Raji (cell line): ENCODE measurements around the gene SGCD.

ENCODE experiments used
- POLR2A ChIP-seq: IDR thresholded peaks from 2 replicates; pipeline ENCODE4 v1.6.1; 2011; ENCODE audit warnings: low read depth, low read length, control low read depth; ENCODE audit not compliant: insufficient read depth

SGCD gene

DNA sequence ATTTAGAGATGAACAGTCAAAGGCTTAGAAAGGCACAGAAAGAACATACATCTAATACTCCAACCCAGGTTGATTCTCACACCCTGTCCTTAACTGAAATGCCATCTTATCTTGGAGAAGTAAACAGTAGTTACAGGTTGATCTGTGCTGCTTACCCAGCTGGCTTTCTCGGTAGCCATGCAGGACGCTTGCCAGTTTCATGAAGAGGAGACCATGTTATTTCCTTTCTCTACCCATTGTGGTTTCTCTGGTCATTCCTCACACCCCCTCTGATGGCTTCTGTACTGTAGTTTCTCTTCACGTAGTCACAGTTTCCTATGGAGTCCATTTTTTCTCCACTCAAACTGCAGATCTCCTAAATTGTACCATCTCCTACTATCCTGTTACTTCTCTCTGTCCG lies 206.0 kb downstream of the SGCD start:
- no peak for TF ChIP-seq POLR2A

DNA sequence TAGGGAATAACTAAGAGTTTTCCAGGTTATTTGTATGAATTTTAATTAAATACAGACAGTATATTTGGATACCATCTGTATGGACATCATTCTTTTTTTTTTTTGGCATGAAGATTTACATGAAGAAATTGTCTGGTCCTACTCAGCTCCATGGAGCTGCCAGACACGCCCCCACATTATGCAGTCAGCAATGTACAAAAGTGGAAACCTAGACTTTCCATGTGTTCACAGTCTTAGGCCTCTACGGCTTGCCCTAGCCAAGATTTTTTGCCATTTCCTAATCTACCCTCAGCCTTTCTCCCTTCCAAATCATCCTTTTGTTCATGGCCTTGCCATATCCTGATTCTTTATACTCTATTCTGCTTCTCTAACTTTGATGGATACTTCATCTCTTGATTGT lies 207.1 kb downstream of the SGCD start:
- no peak for TF ChIP-seq POLR2A

DNA sequence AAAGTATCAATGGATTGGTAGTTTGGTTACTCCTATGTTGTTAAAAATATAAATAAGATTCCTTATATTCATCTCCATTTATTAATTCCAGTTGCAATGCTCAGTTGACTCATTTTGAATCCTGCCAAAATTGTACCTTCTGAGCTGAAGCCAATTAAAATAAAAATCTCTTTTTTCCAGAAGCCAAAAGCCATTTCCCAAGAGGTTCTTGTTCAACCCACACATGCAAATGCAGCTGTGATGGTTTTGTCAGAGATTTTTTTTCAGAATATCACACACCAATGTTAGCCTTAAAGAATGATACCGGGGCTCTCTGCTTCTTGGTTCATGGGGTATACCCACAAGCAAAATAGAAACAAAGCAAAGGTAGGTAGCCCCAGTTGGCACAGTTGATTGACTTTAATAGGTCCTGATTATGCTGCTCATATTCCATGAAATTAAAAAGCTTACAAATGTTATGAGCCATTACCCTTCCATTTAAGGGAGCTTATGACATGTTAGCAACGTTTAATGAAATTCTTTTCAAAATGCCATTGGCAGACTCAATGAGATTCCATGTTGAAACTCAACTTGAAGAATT lies 208.0 kb downstream of the SGCD start:
- no peak for TF ChIP-seq POLR2A

DNA sequence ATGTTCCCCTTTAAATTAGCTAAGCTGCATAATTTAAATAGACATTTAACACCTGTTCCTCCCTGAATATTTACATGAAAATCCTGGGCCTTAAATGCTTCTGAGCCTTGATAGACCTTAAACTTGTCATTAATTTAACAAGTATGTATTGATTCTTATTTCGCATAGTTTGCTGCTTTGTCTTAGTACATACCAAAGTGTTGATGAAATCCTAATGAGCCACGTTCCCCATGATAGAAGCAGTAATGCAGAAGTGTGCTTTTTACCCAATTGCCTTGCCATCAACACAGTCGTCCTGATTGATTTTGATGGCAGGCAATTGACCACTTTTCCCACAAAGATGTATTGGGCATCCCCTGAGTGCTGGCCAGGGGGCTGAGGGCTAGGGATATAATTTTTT lies 213.5 kb downstream of the SGCD start:
- TF ChIP-seq POLR2A, result no peak

DNA sequence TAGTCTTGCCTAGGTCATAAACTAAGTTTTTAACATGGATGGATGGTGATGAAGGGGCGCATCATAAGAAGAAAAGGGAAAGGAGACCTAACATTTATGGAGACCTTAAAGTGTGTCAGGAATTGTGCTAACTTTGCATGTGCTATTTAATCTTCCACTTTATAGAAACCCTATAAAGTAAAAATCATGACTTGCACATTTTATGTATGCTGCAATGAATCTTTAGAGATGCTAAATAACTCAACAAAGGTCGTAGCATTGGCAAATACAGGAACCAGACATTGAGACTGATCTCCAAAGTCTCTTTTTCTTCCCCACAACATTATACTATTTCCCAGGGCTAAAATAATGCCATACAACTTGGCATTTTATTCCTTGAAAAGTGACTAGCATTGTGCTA lies 214.6 kb downstream of the SGCD start:
- TF ChIP-seq POLR2A, result no peak

DNA sequence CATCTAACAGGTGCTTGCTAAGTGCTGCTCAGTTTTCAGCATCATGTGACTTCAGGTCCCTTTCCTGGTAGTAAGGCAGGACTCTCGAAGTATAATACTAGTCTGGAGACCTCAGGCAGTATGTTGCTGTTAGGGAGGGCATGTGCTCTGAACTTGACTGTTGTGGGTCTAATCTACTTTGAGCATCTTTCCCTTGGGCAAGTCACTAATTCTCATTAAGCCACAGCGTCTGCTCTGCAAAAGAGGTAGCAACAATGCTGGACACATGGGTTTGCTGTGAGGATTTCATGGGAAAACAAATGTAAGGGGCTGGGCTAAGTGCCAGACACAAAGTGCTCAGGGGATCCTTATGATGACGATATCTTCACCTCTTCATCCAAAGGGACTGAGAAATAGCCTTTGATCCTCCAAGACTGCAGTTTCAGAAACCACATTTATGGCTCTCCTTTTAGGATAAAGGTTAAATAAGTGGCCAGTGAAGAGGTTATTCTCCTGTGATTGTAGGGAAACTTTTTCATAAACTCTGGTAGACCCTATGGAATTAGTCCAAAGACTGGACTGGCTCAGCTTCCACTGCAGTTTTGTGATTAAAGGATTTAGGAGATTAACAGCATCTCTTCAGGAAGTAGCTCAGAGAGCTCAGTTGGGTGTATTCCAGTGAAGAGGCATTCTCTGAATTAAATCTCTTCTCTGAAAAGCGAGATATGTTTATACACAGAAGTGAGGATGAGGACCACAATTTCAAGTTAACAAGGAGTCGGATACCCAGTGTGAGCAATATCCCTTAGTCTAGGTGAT lies 216.6 kb downstream of the SGCD start:
- TF ChIP-seq POLR2A, result no peak

DNA sequence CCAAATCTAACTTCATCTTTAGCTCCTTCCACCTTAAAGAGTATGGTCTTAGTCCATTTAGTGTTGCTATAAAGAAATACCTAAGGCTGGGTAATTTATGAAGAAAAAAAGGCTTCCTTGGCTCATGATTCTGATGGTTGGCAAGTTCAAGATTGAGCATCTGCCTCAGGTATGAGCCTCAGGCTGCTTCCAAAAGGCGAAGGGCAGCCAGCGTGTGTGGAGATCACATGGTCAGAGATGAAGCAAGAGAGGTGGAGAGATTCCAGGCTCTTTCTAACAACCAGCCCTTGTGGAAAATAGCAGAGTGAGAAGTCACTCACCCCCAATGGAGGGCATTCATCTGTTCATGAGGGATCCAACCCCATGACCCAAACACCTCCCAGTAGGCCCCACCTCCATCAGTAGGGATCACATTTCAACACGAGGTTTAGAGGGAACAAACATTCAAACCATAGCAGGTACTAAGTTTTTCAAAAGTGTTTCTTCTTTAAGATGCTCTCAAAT lies 225.9 kb downstream of the SGCD start:
- TF ChIP-seq POLR2A, result no peak

DNA sequence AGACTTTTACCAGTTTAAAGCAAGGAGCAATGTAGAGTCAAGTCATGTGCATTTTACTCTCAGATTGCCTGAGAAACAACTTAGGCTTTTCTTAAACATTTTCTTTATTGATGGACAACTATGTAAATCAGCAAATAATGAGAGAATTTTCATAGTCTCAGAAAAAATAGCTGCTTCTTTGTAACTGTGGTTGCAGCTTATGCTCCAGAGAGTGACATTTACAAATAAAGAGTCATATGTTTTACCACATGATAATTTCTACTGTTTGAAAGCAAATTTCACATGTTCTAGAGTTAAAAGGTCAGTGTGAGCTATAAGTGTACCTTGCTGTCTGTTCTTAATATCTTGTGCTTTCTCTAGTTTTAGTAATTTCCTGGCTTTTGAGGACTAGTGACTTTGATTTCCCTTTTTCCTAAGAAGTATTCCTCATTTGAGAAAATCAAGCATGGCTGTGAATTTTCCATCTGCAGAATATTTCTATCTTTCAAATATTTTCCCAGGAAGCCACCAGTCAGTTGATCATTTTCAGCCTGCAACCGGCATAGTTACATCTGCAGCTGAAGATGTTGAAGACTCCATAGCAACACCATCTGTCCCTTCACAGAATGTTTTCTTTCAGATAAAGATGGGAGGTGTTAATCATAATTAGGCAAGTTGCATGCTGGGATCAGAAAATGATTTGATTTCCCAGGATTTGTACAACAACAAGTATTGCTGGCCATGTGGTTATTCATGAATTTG lies 229.9 kb downstream of the SGCD start:
- no peak for TF ChIP-seq POLR2A

DNA sequence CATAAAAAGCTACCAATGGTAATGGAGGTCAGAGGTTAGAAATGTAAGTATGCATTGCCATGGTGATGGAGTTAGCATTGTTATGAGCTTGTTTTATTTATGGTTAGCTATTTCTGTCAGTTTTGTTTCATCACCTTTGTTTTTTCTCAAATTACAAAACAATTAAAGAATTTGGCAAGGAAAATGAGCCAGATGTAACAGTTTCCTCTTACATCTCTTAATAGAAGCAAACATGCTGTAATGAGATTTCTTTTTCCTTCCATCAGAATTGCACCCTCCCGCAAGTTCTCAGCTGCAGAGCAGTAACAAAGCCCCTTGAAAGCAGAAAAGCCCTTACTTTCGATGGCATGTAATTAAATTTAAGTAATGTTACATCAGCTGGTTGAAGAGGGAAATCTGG lies 233.0 kb downstream of the SGCD start:
- no peak for TF ChIP-seq POLR2A

DNA sequence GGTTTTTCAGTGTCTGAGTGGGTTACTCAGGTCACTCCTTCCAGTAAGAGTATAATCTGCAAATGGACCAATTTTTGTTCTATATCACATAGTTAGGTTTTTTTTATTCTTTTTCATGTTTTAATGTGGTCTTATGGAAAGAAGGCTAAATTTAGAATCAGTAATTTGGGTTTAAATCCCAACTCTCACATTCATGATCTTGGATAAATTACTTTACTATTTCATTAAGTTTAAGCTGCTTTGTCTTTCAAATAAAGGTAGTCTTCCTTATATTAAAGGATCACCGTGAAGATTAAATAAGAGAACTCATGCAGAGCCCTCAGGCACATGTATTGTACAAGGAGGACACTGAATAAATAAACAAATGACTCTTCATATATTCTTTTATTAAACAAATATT lies 234.7 kb downstream of the SGCD start:
- no peak for TF ChIP-seq POLR2A

DNA sequence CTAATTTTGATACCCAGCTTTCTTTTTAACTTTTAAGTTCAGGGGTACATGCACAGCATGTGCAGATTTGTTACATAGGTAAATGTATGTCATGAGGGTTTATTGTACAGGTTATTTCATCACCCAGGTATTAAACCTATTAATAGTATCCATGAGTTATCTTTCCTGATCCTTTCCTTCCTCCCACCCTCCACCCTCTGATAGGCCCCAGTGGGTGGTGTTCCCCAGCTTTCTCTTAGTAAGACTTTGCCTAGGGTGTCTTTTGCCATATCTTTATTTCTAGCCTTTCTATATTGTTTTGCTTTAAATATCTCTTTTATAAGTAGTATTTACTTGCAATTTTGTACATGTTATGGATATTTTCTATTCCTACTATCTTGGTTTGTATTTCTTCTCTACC lies 243.7 kb downstream of the SGCD start:
- no peak for TF ChIP-seq POLR2A

DNA sequence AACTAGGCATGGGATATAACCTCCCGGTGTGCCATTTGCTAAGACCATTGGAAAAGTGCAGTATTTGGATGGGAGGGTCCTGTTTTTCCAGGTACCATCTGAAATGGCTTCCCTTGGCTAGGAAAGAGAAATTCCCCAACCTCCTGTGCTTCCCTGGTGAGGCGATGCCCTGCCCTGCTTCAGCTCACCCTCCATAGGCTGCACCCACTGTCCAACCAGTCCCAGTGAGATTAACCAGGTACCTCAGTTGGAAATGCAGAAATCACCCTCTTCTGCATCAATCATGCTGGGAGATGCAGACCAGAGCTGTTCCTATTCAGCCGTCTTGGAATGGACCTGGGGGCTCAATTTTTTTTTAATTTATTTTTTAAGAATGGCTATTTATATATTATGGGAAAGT lies 254.8 kb downstream of the SGCD start:
- TF ChIP-seq POLR2A, result no peak

DNA sequence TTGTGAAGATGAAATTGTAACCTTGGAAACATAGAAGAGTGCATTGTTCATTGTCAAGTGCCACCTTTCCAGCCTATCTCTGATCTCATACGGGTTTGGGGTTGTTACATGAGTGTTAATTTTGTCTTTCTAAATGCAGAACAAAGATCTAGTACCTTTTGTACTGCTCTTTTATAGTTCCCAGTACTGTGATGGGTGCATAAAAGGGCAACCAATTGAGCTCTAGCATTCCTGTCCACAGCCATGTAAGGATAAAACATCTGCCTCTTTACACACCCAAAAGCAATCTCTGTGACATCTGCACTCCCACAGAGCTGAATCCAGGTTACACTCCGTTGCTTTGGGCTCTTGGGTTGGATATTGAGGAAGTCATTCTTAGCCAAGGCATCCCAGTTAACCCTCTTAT lies 255.2 kb downstream of the SGCD start:
- TF ChIP-seq POLR2A, result no peak

DNA sequence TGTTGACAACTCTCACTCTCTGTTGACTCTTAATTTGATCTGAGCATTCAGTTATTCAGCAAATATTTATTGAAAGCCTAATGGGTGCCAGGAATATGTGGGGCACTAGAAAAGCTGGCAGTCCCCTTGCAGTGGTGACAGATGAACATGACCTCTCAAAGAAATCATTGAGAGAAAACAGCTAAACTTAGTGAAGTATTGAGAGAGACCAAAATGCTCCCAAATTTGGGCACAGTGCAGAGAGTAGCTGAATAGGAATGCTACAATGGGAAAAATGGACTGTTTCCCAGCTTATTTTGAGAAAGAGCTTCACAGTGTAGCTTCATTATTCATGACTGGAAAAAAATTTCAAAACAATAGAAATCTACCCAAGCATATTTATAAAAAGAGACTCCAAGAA lies 257.9 kb downstream of the SGCD start:
- TF ChIP-seq POLR2A, result no peak

DNA sequence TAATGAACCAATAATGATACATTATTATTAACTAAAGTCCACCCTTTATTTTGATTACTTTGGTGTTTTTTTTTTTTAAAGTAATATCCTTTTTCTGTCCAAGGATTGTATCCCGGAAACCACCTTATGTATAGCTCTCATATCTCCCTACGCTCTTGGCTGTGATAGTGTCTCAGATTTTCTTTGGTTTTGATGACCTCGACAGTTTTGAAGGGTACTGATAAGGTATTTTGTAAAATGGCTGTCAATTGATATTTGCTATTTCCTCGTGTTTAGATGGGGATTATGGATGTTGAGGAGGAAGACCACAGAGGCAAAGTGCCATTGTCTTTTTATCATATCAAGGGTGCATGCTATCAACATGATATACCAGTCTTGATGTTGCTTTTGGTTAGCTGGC lies 259.0 kb downstream of the SGCD start:
- no peak for TF ChIP-seq POLR2A

DNA sequence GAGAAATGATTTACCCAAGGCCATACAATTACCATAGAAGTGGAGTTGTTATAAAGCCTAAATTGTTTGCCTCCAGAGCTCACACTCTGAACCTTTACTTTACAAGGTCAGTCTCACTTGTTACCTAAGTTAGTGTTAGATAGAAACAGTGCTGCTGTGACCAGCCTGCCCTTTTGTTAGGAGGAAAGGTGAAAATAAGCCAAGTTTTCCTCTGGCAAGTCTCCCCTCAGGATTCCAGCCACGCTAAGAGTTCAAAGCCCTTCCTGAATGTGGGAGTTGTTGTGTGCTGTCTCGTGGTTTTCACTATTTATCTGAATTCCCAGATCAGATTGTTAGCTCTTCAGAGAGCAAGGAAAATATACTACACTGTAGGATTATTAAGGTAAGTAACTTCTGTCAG lies 260.0 kb downstream of the SGCD start:
- no peak for TF ChIP-seq POLR2A
